H1 (cell line): ENCODE results near the gene LYRM4. TPM values are rescaled to one million over a fixed set of nuclear protein-coding genes. Genes with fewer than 3 reads are reported as not detected.

Experiments
- RXRA ChIP-seq: IDR thresholded peaks from 2 replicates; pipeline ENCODE4 v1.6.1; 2011; ENCODE audit warnings: low read depth, mild to moderate bottlenecking, low read length, moderate library complexity; ENCODE audit not compliant: insufficient read depth
- SIN3A ChIP-seq, 2 experiments: IDR thresholded peaks in 1 of 2; conservative IDR thresholded peaks in 1 of 2; 2 replicates each; pipeline ENCODE4 v1.6.1; 2011 to 2012; ENCODE audit warnings: low read length in 2 of 2, improper control_type of control experiment in 1 of 2, low read depth in 1 of 2, mild to moderate bottlenecking in 1 of 2
- polyA plus RNA-seq, 7 experiments: library from polyadenylated mRNA; depleted of rRNA in 3 of 7; stranded (reverse) in 5 of 7; unstranded in 2 of 7; fragments of >200 nt in 5 of 7; fragments of 200-250 nt in 2 of 7; gene quantifications; 1 replicate in 5 of 7; 2 replicates in 1 of 7; 4 replicates in 1 of 7; pipeline versions ENCODE4 v1.2.1 to v1.2.3, GENCODE V29; 2011 to 2013; ENCODE audit warnings: missing spikeins in 2 of 7, mixed read lengths in 2 of 7
- total RNA-seq: library from RNA; stranded (reverse); fragmentation: NEBNext Ultra II Directional; extraction: Animal tissue kit (Norgen Biotek cat#: 25700); gene quantifications from 2 replicates; pipeline ENCODE4 v1.2.1, GENCODE V29; 2021

The LYRM4 gene
- total and polyA plus RNA-seq, 2 of the 8 experiments (the other 6 are each of a cell fraction or from before 2014, with no cell fraction given): 56.6 to 62.8 TPM

- TF ChIP-seq SIN3A (conservative IDR thresholded peaks at IDR 0.05 in 1 of 2, IDR thresholded peaks at IDR 0.05 in 1 of 2; ENCODE audit: low read depth in 1 of 2, low read length in 2 of 2) (no peak), RXRA (no peak)
These were observed 22.9 kb downstream of the LYRM4 start (continued) for GRCh38 chr6:5237805-5238204.
